Activated CD8-positive, alpha-beta memory T cell treated with anti-CD3 and anti-CD28 coated beads for 24 hours (primary cell): ENCODE measurements around the gene IL20RA.
"Not testable (repeated sequence)": the region's sequence is repeated elsewhere in the genome, so short reads cannot be mapped to it uniquely, and the experiment has no call there.

Experiments used
- DNase-seq: peaks from one replicate; pipeline ENCODE4 v3.0.0-alpha.2; 2020

The IL20RA gene, protein sequence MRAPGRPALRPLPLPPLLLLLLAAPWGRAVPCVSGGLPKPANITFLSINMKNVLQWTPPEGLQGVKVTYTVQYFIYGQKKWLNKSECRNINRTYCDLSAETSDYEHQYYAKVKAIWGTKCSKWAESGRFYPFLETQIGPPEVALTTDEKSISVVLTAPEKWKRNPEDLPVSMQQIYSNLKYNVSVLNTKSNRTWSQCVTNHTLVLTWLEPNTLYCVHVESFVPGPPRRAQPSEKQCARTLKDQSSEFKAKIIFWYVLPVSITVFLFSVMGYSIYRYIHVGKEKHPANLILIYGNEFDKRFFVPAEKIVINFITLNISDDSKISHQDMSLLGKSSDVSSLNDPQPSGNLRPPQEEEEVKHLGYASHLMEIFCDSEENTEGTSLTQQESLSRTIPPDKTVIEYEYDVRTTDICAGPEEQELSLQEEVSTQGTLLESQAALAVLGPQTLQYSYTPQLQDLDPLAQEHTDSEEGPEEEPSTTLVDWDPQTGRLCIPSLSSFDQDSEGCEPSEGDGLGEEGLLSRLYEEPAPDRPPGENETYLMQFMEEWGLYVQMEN

DNA sequence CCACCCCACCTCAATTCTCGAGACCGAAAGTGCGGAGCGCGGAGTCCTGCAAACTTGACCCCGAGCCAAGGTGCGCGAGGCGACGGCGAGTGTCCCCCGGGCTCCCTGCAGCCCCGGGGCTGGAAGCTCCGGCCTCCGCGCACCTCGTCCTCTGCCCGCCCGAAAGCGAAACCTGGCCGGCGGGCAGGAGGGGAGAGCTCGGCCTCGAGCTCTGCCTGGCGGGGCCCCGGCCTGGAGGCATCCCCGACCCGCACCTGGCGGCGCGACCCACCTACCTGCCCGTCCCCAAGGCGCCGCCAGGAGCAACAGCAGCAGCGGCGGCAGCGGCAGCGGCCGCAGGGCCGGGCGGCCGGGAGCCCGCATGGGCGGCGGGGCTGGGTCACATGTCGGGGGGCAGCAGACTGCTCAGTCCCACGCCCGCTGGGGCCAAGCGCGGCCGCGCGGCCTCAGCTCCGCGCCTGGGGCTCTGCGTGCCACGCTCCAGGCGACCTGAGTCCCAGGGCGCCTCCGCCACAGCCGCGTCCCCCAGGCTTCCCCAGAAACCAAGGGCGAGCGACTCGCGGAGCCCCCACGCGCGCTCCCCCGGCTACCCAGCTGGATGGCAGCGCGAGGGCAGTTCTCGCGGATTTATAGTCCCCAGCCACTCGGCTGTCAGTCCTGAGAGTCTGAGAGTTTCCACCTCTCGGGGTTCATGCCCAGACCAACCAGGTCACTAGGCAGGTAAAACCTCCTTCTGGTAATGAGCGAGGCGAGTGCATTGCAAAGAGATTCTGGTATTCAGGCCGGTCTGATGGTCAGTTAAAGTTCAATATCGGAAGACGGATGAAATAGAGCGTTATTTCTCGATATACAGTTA lies at the start of gene IL20RA:
Gene IL20RA, minus strand, starts transcription at position 600 of the 856 bp plus-strand sequence. Its CDS starts 237 bp downstream, at position 363.
- DNase-seq: no peak

- no peak for DNase-seq
These were observed 48.7 kb upstream of the IL20RA start for GRCh38 chr6:137093183-137094069.

- no peak for DNase-seq
These were observed 47.3 kb upstream of the IL20RA start for GRCh38 chr6:137092018-137092417.

GRCh38 chr6:137089305-137089704 lies 44.5 kb upstream of the IL20RA start:
- DNase-seq: no peak

DNA sequence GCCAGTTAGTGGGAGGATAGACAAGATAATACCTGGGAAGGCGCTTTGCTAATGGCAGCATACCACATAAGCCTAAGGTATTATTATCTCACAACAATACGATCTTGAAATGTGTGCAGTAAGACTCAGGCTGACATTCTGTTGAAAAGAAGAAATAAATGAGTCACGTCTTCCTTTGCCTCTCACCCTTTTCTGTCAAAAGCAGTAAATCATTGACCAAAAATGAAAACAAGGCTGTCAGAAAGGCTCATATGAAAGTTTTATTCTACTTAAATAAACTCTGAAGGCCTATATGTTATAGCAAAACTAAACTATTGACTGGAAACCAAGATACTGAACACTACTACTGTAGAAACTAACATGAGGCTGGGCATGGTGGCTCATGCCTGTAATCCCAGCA lies 43.1 kb upstream of the IL20RA start:
- DNase-seq: no peak

GRCh38 chr6:137086031-137086430 lies 41.3 kb upstream of the IL20RA start:
- no peak for DNase-seq

GRCh38 chr6:137084865-137085617 lies 40.3 kb upstream of the IL20RA start:
- DNase-seq: no peak

- DNase-seq: no peak
These were observed 39.3 kb upstream of the IL20RA start for GRCh38 chr6:137084090-137084489.

- DNase-seq: no peak
These were observed 37.2 kb upstream of the IL20RA start for GRCh38 chr6:137081997-137082396.

GRCh38 chr6:137080711-137081110 lies 35.9 kb upstream of the IL20RA start:
- DNase-seq: no peak

GRCh38 chr6:137076277-137077068 lies 31.7 kb upstream of the IL20RA start:
- DNase-seq: peak; percentile 69

DNA sequence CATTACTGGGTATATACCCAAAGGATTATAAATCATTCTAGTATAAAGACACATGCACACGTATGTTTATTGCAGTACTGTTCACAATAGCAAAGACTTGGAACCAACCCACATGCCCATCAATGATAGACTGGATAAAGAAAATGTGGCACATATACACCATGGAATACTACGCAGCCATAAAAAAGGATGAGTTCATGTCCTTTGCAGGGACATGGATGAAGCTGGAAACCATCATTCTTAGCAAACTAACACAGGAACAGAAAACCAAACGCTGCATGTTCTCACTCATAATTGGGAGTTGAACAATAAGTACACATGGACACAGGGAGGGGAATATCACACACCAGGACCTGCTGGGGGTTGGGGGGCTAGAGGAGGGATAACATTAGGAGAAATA lies 31.0 kb upstream of the IL20RA start:
- not testable (repeated sequence) for DNase-seq

- no peak for DNase-seq
These were observed 25.5 kb upstream of the IL20RA start for GRCh38 chr6:137070303-137070702.

GRCh38 chr6:137067399-137067798 lies 22.6 kb upstream of the IL20RA start:
- no peak for DNase-seq

- no peak for DNase-seq
These were observed 13.3 kb upstream of the IL20RA start for GRCh38 chr6:137058037-137058436.

DNA sequence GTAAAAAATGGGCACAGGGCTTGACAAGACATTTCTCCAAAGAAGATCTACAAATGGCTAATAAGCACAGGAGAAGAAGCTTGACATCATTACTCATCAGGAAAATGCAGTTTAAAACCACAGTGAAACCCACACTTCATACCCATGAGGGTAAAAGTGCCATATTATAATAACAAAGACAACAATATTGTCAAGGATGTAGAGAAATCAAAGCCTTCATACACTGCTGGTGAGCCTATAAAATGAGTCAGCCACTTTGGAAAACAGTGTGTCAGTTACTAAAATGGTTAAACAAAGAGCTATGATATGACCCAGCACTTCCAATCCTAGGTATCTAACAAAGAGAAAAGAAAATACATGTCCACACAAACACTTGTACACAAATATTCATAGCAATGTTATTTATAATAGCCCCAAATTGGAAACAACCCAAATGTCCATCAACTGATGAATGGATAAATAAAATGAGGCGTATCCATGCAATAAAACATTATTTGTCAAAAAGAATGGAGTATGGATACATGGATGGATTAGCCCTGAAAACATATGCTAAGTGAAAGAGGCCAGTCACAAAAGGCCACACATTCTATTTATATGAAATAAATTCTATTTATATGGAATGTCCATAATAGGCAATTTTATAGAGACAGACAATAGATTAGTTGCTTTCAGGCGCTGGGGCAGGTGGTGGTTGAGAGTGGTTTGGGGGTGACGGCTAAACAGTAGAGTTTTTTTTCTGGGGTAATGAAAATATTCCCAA lies 11.5 kb upstream of the IL20RA start:
- DNase-seq: no peak

GRCh38 chr6:137051790-137052472 lies 7.2 kb upstream of the IL20RA start:
- DNase-seq: no peak

GRCh38 chr6:137049095-137049494 lies 4.3 kb upstream of the IL20RA start:
- no peak for DNase-seq

DNA sequence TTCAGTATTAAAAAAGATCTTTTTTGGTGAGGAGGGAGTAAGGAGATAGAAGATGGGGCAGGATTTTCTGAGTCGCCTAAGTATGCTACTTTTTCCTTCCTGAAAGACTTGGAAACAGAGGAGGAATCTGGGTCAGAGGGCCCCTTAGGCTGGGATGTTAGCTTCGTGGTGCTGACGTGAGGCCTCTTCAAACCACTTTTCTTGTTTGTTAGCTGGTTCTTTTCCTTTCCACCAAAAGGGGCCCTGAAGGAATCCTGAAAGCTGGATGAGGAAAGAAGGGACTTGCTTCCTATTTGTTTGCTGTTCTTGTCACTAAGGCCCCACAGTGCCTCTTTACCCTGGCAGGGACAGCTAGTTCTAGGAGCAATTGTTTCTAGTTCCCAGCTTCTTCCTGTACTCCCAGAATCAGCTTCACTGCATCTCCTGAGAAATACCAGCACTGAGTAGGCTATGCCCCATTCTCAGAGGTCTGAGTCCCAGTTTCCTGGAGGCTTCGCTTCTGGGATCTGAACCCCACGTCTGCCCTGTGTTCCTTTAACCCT lies 2.2 kb upstream of the IL20RA start:
- DNase-seq: no peak
